HG03565 (cell line): ENCODE results near the gene ADAR.

Experiments
- ATAC-seq: cut with Tn5 transposase; IDR thresholded peaks from one replicate; pipeline ENCODE4 v1.9.1; 2021; ENCODE audit warnings: mild to moderate bottlenecking, moderate library complexity; ENCODE audit not compliant: unreplicated experiment

ADAR gene

DNA sequence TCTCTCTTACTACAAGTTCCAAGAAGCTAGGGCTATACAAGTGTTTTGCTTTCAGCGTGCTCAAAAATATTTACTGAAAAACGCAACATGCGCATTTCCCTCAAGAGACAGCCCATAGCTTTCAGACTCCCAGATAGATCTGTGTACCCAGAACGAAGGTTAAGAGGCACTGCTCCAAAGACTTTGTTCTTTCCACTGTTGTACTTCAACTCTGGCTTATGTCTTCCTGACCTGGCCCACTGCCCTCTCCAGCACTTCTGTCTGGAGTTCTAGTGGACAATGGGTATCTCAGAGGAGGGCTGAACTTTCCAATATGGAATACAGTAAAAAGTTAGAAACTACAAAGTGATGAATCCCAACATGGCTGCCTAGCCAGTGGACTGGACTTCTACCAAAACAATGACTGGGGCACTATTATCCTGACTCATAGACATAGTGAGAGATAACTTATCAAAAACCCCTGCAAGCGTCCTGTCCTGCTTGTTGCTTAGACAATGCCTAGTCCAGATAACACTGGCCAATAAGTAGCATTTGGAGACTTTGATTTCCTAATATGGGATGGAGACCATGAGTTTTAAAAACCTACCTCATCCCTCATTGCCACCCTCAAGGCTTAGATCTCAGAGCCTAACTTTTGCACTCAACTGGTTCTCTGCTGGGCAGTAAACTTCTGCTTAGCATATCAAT is 8.8 kb upstream of the ADAR start:
- ATAC-seq: no peak

DNA sequence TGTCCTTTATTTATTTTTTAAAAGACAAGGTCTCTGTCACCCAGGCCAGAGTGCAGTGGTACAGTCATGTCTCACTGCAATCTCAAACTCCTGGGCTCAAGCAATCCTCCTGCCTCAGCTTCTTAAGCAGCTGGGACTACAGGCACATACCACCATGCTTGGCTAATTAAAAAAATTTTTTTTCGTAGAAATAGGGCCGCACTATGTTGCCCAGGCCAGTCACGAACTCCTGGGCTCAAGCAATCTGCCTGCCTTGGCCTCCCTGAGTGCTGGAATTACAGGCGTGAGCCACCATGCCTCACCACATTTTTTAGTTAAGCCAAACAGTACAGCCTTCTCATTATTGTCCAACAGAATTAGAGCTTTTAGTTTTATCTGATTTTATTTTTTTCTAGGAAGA is 7.4 kb upstream of the ADAR start:
- ATAC-seq: no peak

DNA sequence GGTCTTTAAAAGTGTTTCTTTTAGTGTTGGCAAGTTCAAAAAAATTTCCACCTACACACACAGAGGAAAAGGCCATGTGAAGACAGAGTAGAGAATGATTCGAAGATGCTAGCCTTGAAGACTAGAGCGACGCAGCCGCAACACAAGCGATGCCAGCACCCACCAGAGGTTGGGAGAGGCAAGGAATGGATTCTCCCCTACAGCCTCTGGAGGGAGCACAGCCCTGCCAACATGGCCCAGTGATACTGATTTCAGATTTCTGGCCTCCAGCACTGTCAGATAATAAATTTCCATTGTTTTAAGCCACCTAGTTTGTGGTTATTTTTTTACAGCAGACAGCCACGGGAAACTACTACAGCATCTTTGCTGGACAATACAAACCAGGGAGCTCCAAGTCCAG is 6.9 kb upstream of the ADAR start:
- ATAC-seq: no peak

DNA sequence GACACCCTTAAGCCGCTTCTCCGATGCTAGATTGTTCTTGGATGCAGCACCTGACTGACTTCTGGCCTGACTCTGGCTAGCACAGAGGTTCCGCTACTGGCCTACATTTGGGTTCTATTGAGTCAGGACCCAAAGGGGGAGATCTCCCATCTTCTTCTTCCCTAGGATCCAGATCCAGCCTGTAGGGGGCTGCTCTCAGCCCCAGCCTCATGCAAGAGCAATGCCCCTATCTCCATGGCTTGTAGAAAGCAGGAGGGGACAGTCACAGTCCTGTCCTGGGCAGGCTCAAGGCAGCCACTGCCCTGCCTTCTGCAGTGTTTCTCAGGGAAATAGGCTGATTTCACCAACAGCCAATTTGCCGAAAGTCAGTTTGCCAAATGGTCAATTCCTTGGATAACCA is 6.3 kb upstream of the ADAR start:
- ATAC-seq: no peak

DNA sequence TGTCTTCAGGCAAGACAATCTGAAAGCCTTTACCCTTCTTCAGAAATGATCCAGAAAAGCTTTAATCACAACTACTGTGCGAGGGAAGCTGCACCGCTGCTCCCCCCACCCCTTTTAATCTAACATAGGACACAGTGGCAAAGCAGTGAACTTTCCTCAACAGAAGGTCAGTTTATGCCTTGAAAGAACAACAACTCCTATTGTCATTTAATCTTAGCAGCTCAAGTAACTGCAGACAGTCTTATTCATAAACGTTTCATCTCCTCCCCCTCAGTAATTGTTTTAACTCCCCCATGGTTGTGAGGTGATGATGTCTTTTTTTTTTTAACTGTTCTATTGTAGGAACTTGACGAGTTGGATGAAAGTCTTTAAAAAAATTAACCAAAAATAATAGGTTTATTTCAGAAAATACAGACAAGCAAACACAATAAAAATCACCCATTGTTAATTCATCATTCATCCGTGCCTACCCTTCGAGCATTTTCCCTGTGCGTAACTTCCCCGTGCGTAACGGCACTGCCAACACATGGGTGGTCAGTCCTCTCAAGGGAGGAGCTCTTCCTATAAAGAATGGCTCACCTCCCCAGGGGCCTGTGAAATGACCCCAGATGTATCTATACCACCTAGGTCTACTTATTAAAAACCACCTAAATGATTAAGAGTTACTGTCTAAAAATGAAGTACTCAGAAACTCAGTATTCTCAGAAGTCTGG is 3.3 kb upstream of the ADAR start:
- no peak for ATAC-seq

DNA sequence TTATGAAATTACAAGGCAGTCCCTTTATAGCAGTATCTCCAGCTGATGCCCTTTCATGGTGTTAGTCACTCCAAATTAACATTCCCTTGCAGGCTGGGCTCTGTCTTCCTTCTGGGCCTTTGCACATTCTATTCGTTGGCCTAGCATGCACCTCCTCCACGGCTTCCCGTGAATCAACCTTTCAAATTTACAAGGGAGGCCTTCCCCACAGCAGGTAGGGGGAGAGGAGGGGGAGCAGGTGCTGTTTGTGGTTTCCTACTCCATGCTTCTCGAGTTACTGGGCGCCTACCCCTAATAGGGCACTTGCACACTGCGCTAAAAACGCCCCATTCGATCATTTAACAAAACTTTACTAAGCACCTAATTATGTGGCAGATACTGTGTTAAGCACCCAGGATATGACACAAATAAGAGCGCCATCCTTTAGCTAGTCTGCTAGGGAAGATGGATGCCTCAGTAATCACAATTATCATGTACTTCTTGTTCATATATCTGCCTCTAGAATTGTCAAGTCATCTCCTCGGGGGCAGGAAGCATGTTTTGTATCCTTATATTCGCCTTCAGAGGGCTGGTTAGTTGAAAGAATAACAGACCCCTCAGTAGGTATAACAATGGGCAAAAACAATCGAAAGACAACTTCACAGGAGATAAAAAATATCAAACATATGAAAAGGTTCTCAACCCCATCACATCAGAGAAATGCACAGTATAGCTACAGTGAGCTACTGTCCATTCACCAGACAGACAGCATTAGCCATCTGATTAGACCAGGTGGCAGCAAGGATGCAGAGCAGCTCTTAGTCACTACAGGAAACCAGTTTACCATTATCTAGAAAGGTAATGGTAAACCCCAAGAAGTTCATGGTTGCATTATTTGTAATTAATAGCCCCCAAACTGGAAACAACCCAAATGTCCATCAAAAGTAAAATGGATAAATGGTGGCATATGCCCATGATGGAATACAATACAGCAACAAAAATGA is 1.7 kb upstream of the ADAR start:
- ATAC-seq: no peak

DNA sequence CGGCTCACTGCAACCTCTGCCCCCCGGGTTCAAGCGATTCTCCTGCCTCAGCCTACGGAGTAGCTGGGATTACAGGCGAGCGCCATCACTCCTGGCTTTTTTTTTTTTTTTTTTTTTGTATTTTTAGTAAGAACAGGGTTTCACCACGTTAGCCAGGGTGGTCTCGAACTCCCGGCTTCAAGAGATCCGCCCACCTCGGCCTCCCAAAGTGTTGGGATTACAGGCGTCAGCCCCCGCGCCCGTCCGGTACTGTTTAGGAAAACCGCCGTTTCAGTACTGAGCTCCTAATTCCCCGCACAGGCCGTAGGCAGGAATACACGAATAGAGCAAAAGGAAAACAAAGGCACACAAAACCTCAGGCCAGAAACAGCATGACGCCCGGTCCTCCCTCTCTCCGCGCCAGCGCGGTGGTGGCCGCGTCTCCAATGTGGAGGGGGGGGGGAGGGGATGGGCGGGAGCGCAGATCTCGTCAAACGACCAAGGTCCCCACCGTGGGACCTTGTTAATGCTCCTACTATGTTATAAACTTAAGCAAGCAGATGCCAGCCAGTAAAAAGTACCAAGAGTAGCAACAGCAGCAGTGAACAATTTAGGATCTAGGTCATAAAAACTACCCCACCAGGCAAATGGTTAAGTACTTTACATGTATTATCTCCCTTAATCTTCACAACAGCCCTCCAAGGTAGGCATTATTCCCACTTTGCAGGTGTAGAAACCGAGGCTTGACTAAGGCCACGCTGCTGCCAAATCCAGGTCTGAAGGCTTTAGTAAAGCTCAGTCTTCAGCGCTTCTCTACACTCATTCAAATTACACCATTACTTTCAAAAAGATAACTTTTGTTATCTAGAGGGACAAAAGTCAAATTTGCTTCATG is 648 bp upstream of the ADAR start:
- no peak for ATAC-seq

DNA sequence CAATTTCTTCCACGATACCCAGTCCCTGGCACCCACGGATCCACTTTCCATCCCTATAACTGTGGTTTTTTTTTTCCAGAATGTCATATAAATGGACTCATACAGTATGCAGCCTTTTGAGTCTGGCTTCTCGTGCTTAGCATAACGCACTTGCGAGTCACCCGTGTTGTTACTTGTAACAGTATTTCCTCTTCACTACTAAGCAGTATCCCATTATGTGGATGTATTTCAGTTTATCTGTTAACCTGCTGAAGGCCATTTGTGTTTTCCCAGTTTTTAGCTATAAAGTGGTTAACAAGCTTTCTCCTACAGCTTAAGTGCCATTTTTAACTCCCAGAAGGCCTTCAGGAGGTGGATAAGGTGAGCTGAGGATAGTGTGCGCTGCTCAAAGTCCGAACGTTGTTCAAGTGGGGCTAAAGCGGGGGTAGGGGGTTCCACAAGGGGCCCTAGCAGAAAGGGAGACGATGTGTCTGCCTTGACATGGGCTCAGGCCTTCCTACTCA is 829 bp downstream of the ADAR start:
- no peak for ATAC-seq

DNA sequence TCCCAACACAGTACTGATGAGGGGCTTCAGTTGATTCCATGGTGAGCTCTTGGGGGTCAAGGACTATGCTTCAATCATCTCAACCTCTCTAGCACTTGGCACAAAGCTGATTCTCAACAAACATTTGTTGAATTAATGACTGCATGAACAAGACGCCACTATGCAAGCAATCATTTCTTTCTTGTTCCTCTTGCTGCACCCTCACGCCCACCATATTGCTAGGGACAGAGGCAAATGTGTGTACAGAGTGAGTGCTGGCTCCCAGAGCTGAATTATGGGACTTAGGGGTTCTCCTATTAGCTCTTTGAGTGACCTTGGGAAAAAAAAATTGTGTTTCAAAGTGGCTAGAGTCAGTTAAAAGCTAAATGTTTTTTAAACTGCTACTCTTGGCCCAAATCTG is 2.5 kb downstream of the ADAR start:
- no peak for ATAC-seq

DNA sequence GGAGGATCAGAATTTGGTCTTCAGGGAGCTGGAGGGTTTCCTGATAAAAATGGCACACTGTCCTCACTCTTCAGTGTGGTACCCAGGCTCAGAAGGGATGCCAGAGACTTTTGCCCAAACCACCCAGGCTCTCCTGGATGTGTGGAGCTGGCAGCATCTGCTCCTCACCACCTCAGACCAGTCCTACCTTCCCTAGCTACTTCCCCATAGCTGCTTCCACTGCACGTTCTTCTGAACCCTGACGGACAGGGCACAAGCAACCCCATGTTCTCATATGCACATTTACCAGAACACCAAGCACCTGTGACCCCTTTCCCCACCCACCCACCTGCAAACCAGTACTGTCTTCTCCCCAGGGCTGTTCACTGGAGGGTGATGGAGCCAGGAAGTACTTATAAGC is 4.7 kb downstream of the ADAR start:
- ATAC-seq: no peak

DNA sequence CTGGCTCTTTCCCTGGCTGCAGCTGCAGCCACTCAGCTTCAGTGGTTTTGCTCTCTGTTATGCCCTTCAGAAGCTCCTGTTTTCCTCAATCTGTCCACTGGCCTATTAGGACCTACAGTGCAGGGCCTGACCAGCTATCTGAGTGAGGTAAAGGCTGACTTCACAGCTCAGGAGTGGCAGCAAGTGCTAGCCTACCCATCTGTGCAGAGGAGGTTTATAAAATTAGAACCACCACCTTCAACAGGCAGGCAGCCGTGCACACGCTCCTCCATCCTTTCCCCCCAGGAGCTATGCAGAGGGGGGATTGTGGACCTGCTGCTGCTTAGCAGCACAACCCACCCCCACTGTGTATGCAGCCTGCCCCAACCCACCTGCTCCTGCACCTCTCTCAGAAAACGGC is 8.3 kb downstream of the ADAR start:
- no peak for ATAC-seq

DNA sequence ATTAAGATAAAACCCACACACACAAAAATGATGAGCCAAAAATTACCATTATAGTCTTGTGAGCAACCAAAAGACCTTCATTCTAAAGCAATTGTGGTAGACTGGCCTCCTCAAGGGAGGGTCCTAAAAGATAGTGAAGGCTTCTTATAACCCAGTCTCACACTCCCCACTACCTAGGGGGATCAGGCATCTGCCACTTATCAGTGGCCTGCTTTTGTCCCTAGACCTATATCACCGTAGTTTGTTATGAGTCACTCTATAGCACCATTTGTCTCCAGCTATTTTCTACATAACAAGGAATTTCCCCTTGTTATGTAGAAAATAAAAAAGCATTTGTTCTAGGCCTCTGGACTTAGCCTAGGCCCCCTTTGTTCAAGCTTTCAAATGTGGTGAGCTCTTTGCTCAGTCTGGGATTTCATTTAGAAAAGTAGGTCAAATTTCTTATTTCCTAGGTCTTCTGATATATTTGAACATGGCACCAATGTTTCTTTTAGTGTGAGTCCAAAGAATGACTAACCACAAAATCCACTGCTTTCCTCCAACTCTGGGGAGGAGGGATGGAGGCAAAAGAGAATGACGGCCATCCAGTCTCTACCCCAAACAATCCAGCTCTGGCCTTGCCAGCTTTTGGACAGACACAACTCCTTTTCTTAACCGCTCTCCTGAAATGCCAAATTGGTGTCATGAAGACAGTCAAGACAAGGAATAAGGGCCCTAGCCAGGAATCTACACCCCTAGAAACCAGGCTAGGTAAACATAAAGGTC is 8.9 kb downstream of the ADAR start:
- no peak for ATAC-seq

DNA sequence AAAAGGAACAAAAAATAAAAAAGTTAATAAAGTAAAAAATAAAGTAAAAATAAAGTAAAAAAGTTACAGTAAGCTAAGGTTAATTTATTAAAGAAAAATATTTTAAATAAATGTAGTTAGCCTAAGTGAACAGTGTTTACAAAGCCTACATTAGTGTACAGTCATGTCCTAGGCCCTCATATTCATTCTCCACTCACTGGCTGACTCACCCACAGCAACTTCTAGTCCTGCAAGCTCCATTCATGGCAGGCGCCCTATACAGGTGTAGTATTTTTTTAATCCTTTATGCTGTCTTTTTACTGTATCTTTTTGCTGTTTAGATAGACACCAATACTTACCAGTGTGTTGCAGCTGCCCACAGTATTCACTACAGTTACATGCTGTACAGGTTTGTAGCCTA is 12.4 kb downstream of the ADAR start:
- ATAC-seq: no peak

DNA sequence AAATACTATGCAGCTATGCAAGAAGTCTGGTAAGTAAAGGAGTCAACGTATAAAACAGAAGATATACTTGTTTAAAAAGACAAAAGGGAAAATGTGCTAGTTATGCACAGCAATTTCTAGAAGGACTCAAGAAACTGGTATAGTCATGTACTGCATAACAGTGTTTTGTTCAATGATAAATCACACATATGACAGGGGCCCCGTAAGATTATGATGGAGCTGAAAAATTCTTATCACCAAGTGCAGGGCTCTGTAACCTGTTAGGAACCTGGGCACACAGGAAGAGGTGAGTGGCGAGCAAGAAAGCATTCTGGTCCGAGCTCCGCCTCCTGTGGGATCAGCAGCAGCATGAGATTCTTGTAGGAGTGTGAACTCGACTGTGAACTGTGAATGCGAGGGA is 13.2 kb downstream of the ADAR start:
- no peak for ATAC-seq

DNA sequence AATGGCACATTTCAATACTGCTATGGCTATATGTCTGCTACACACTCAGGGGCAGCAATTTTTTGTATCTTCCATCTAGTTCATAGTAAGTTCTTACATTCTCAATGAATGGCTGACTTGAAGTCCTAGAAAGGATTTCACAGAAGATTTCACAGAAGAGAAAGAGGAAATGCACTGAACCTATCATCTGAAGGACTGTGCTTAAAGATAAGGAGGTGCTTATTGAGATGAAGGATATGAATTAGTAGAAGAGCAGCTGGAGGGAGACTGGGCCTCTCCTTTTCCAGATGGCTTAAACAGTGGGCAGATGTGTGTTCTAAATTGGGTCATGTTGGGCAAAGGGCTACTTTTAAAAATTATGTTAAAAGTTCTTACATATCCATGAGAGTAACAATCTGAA is 14.6 kb downstream of the ADAR start:
- no peak for ATAC-seq

DNA sequence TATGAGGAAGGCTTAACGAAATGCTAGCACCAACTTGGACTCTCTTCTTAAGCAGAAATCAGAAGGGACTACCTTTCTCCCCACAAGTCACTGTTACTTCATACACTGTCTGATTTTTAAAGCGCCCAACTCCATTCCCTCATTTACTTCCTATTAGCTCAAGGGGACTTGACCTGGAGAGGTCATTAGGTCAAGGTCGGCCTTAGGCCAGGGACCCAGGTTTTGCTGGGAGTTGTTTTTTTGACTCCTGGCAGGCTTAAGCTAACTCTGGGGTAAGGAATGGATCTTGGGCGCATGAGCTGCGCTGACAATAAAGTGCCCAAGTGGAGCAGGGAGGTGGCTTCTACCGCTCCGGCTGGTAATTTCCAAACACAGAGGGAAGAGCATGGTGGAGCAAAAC is 16.8 kb downstream of the ADAR start:
- ATAC-seq: no peak

DNA sequence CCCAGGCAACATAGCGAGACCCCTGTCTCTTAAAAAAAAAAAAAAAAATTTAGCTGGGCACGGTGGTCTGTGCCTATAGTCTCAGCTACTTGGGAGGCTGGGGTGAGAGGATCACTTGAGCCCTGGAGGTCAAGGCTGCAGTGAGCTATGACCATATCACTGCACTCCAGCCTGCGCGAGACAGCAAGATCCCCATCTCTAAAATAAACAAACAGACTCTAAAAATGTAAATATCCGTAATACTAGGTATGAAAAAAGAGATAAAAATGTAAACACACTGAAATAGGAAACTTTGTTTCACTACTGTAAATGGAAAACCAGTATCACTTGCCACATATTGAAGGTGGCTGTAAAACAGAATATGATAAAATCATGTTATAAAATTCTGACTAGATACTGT is 17.2 kb downstream of the ADAR start:
- no peak for ATAC-seq

DNA sequence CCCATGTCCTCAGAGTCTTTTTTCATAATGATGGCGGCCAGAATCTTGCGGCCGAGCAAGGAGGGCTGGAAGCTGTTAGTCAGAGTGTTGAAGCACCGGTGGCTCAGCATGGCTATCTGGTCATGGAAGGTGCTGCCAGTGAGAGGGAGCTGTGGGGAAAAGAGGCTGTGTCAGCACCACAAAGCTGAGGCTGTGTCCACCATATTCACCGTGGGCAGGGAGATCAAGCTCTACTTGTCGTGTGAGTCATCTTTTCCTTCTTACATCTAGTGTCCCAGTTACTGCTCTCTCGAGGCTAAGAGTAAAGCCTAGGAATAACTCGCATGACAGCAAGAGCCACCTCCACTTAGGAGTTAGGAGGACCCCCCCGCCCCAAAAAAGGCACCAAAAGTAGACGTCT is 18.2 kb downstream of the ADAR start:
- no peak for ATAC-seq

DNA sequence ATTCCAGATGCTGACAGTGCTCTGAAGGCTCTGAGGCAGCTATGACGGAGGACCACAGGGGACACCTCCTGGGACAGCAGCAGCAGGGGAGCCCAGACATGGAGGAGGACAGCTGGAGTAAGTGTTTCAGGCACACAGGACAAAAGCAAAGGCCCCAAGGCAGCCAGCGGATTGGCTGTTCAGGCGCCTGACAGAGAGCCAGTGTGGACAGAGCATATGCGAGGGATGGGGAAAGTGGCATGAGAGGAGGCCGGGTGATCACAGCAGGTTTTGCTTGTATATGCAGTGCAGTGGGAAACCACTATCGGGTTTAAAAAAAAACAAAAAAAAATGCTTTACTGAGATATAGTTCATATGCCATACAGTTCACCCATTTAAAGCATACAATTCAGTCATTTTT is 21.3 kb downstream of the ADAR start:
- no peak for ATAC-seq

DNA sequence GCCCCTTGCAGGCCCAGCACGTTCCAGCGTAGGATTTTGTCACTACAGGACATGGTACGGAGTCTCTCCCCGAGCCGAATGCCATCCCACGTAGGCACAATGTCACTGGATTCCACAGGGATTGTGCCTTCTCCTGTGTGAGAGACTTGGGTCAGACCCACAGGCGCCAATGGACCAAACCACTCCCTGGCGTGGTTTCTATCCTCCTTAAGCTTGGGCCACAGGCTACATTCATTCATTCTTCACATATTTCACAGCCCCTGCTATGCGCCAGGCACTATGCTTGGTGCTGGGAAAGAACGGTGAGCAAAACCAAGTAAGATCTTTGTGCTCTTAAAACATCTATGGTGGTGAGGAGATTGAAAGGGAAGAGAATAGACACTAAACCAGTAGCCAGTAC is 21.8 kb downstream of the ADAR start:
- no peak for ATAC-seq
